CD14-positive monocyte (primary cell): ENCODE data around the gene KLK15. TPM values are rescaled to one million over a fixed set of nuclear protein-coding genes. Genes with fewer than 3 reads are reported as not detected.

Experiments
- DNase-seq, 3 donors: peaks; one replicate each; pipeline ENCODE4 v3.0.0-alpha.2; 2011 to 2022
- H2AFZ ChIP-seq: 2 replicates; pipeline ENCODE4 v1.6.0; 2012; ENCODE audit warnings: mild to moderate bottlenecking, low read depth, low read length, inconsistent platforms; ENCODE audit not compliant: insufficient read depth, poor library complexity, severe bottlenecking
- H3K27ac ChIP-seq, 2 donors: 1 replicate in 1 of 2; 2 replicates in 1 of 2; pipeline ENCODE4 v1.5.1; 2012 to 2013; ENCODE audit warnings: low read length in 2 of 2, control low read depth in 1 of 2, inconsistent platforms in 1 of 2, low read depth in 1 of 2, mild to moderate bottlenecking in 1 of 2
- H3K27me3 ChIP-seq, 2 donors: one replicate each; pipeline versions ENCODE4 v1.6.0 to v1.6.1; 2011 to 2013; ENCODE audit warnings: low read length in 2 of 2; ENCODE audit not compliant: control insufficient read depth in 2 of 2, insufficient read depth in 2 of 2
- H3K36me3 ChIP-seq, 2 donors: replicated peaks in 1 of 2; 1 replicate in 1 of 2; 2 replicates in 1 of 2; pipeline versions ENCODE4 v1.5.1 to v1.6.1; 2012 to 2013; ENCODE audit warnings: low read length in 2 of 2, control low read depth in 1 of 2, inconsistent platforms in 1 of 2, mild to moderate bottlenecking in 1 of 2; ENCODE audit not compliant: insufficient read depth in 2 of 2, control insufficient read depth in 1 of 2
- H3K4me1 ChIP-seq, 2 donors: 1 replicate in 1 of 2; 2 replicates in 1 of 2; pipeline versions ENCODE4 v1.5.1 to v1.6.1; 2012 to 2013; ENCODE audit warnings: low read length in 2 of 2, control low read depth in 1 of 2, inconsistent platforms in 1 of 2, mild to moderate bottlenecking in 1 of 2, moderate library complexity in 1 of 2; ENCODE audit not compliant: insufficient read depth in 2 of 2, control insufficient read depth in 1 of 2
- H3K4me2 ChIP-seq: replicated peaks from 2 replicates; pipeline ENCODE3; 2012; ENCODE audit warnings: low read length, moderate library complexity, mild to moderate bottlenecking; ENCODE audit not compliant: poor library complexity, severe bottlenecking; ENCODE audit errors: extremely low read depth
- H3K4me3 ChIP-seq, 3 experiments: fragments of 200-600 bp in 1 of 3; sonication (generic) in 1 of 3; replicated peaks in 1 of 3; 1 replicate in 2 of 3; 2 replicates in 1 of 3; pipeline ENCODE4 v1.5.1; 2011 to 2013; ENCODE audit warnings: low read length in 3 of 3, mild to moderate bottlenecking in 3 of 3, control low read depth in 2 of 3, low read depth in 2 of 3, inconsistent platforms in 1 of 3, moderate library complexity in 1 of 3
- H3K79me2 ChIP-seq: 2 replicates; pipeline ENCODE4 v1.6.0; 2012; ENCODE audit warnings: mild to moderate bottlenecking, control low read depth, inconsistent platforms, low read length, moderate library complexity; ENCODE audit not compliant: insufficient read depth
- H3K9ac ChIP-seq: 2 replicates; pipeline ENCODE4 v1.6.0; 2017; ENCODE audit warnings: low read length, mild to moderate bottlenecking; ENCODE audit not compliant: insufficient read depth, poor library complexity, severe bottlenecking
- H3K9me3 ChIP-seq, 2 donors: replicated peaks in 1 of 2; 1 replicate in 1 of 2; 2 replicates in 1 of 2; pipeline versions ENCODE4 v1.5.1 to v1.6.1; 2012 to 2013; ENCODE audit warnings: low read length in 2 of 2, control low read depth in 1 of 2; ENCODE audit not compliant: control insufficient read depth in 1 of 2, insufficient read depth in 1 of 2
- H4K20me1 ChIP-seq: 2 replicates; pipeline ENCODE4 v1.6.0; 2012; ENCODE audit warnings: mild to moderate bottlenecking, low read length, control low read depth, moderate library complexity; ENCODE audit not compliant: insufficient read depth
- H3K27ac Mint-ChIP-seq, 7 donors: one replicate each; pipeline ENCODE4 v1.8.0; 2020; ENCODE audit warnings: mild to moderate bottlenecking in 7 of 7, mixed read lengths in 7 of 7, moderate library complexity in 6 of 7, inconsistent platforms in 2 of 7
- H3K27me3 Mint-ChIP-seq, 3 donors: one replicate each; pipeline ENCODE4 v1.8.0; 2021 to 2022; ENCODE audit warnings: low read depth in 3 of 3, mild to moderate bottlenecking in 3 of 3, mixed read lengths in 3 of 3, moderate library complexity in 3 of 3, inconsistent platforms in 1 of 3
- H3K36me3 Mint-ChIP-seq, 2 donors: one replicate each; pipeline ENCODE4 v1.8.0; 2020; ENCODE audit warnings: mixed read lengths in 2 of 2, inconsistent platforms in 1 of 2, mild to moderate bottlenecking in 1 of 2
- H3K4me1 Mint-ChIP-seq: one replicate; pipeline ENCODE4 v1.8.0; 2020; ENCODE audit warnings: mild to moderate bottlenecking, mixed read lengths
- H3K4me3 Mint-ChIP-seq, 2 donors: one replicate each; pipeline ENCODE4 v1.8.0; 2020; ENCODE audit warnings: mild to moderate bottlenecking in 2 of 2, mixed read lengths in 2 of 2, moderate library complexity in 1 of 2
- H3K9me3 Mint-ChIP-seq, 7 donors: one replicate each; pipeline ENCODE4 v1.8.0; 2020 to 2022; ENCODE audit warnings: mixed read lengths in 7 of 7, mild to moderate bottlenecking in 6 of 7, moderate library complexity in 6 of 7, inconsistent platforms in 2 of 7
- CTCF ChIP-seq: fragments of 200-600 bp; IDR thresholded peaks from one replicate; pipeline ENCODE4 v1.8.0; 2022; ENCODE audit warnings: antibody characterized with exemption, mild to moderate bottlenecking
- WGBS: methylation state at CpG from one replicate; pipeline ENCODE4 v1.1.5; 2013; ENCODE audit warnings: missing lambda C conversion rate; ENCODE audit not compliant: insufficient coverage; 5-methylcytosine and 5-hydroxymethylcytosine counted together
- intact Hi-C, 2 donors: fragments of 100-400 bp; cut with micrococcal nuclease; formaldehyde crosslinking; loops; one replicate each; pipeline versions ENCODE4 v1.15.0 to v1.15.1; 2023
- polyA plus RNA-seq, 3 donors: library from polyadenylated mRNA; depleted of rRNA in 1 of 3; unstranded in 2 of 3; stranded (reverse) in 1 of 3; fragments of 300-500 nt in 2 of 3; fragments of >200 nt in 1 of 3; fragmentation: Illumina TruSeq in 2 of 3; gene quantifications; 1 replicate in 2 of 3; 2 replicates in 1 of 3; pipeline ENCODE4 v1.2.3, GENCODE V29; 2012 to 2021

KLK15 gene
- polyA plus RNA-seq, 3 donors, result not detected

- Histone ChIP-seq H3K9ac (no peak overlapping the region), H3K9me3 (peaks cover 5 to 6% of the 10 kb centered on the region in 2 donors), H3K36me3 (no peaks in the 10 kb centered on the region), H3K27ac (no peak overlapping the region), H2AFZ (no peak overlapping the region), H3K79me2 (no peaks in the 10 kb centered on the region), H3K27me3 (peaks cover 0 to 55% of the 10 kb centered on the region in 2 donors), H3K4me3 (no peak overlapping the region), H4K20me1 (no peaks in the 10 kb centered on the region), H3K4me1 (peaks cover 21 to 27% of the 10 kb centered on the region in 2 donors), H3K4me2 (no peak overlapping the region)
- DNase-seq, result no peak
- peaks cover 78 to 82% (median 82%) of the 10 kb centered on the region in 3 donors for H3K27me3 Mint-ChIP-seq
- H3K36me3 Mint-ChIP-seq, result peaks cover 0 to 3% of the 10 kb centered on the region in 2 donors
- 32% methylated on average over 6 of the region's 8 CpGs for WGBS
- intact Hi-C loops, result no loop called here
- H3K27ac Mint-ChIP-seq, result no peak overlapping the region
- peak overlapping the region in 1 of 2 donors; percentile 92 for H3K4me3 Mint-ChIP-seq
- TF ChIP-seq CTCF, result no peak
- peaks cover 29% of the 10 kb centered on the region for H3K4me1 Mint-ChIP-seq
- peaks cover 3 to 24% (median 14%) of the 10 kb centered on the region in 7 donors for H3K9me3 Mint-ChIP-seq
Observed at GRCh38 chr19:50819636-50820035, 13.7 kb downstream of the KLK15 start.

- Histone ChIP-seq H2AFZ (no peak overlapping the region), H3K4me1 (peaks cover 21 to 27% of the 10 kb centered on the region in 2 donors), H3K27ac (no peak overlapping the region), H3K4me3 (peak overlapping the region in 1 of 3 experiments; percentile 76), H3K4me2 (peak overlapping the region; percentile 83), H4K20me1 (no peaks in the 10 kb centered on the region), H3K36me3 (no peaks in the 10 kb centered on the region), H3K9ac (no peak overlapping the region), H3K9me3 (peaks cover 5 to 6% of the 10 kb centered on the region in 2 donors), H3K27me3 (peaks cover 0 to 56% of the 10 kb centered on the region in 2 donors), H3K79me2 (no peaks in the 10 kb centered on the region)
- Mint-ChIP-seq H3K27me3 (peaks cover 81 to 82% (median 82%) of the 10 kb centered on the region in 3 donors), H3K9me3 (peaks cover 3 to 24% (median 14%) of the 10 kb centered on the region in 7 donors), H3K36me3 (peaks cover 0 to 3% of the 10 kb centered on the region in 2 donors), H3K4me1 (peaks cover 29% of the 10 kb centered on the region), H3K27ac (peak overlapping the region in 1 of 7 donors; percentile 55), H3K4me3 (peak overlapping the region; percentile 76 to 92)
- 81% methylated on average over 5 of the region's 12 CpGs for WGBS
- intact Hi-C loops, result no loop called here
- no peak for TF ChIP-seq CTCF
- DNase-seq, result no peak
Observed at GRCh38 chr19:50818859-50819472, 14.4 kb downstream of the KLK15 start.
